GM18498 (cell line): ENCODE measurements around the gene FEV.
"Not testable (repeated sequence)": the region's sequence is repeated elsewhere in the genome, so short reads cannot be mapped to it uniquely, and the experiment has no call there.

Experiments used
- ATAC-seq: cut with Tn5 transposase; IDR thresholded peaks from one replicate; pipeline ENCODE4 v1.9.1; 2021; ENCODE audit warnings: mild to moderate bottlenecking, moderate library complexity; ENCODE audit not compliant: unreplicated experiment

The FEV gene

GRCh38 chr2:218946621-218947020, 38.4 kb downstream of the FEV start:
- ATAC-seq, result no peak

GRCh38 chr2:218944759-218945404, 40.1 kb downstream of the FEV start:
- no peak for ATAC-seq

GRCh38 chr2:218931751-218932150, 53.2 kb downstream of the FEV start:
- ATAC-seq, result not testable (repeated sequence)
